HepG2 (cell line): ENCODE measurements around the gene ELF2. TPM values are rescaled to one million over a fixed set of nuclear protein-coding genes. Genes with fewer than 3 reads are reported as not detected.

Source experiments
- ARHGAP35 ChIP-seq: sonication (generic); formaldehyde crosslinking; IDR thresholded peaks from 2 replicates; pipeline ENCODE4 v1.9.0; 2022; ENCODE audit warnings: mild to moderate bottlenecking, inconsistent platforms, moderate library complexity, missing genetic modification reagents, borderline replicate concordance
- CAMTA2 ChIP-seq: sonication (generic); formaldehyde crosslinking; IDR thresholded peaks from 2 replicates; pipeline ENCODE4 v1.4.0; 2020; ENCODE audit warnings: mild to moderate bottlenecking, missing genetic modification reagents, borderline replicate concordance
- CBFB ChIP-seq: sonication (generic); formaldehyde crosslinking; IDR thresholded peaks from 2 replicates; pipeline ENCODE4 v1.4.0; 2020; ENCODE audit warnings: missing genetic modification reagents
- CBX2 ChIP-seq, 2 experiments: fragments of 200-600 bp in 1 of 2; sonication (generic); formaldehyde crosslinking in 1 of 2; IDR thresholded peaks; 2 replicates each; pipeline versions ENCODE4 v1.7.0 to v1.8.1; 2018 to 2022; ENCODE audit warnings: low read depth in 2 of 2, low read length in 1 of 2, mild to moderate bottlenecking in 1 of 2, missing genetic modification reagents in 1 of 2
- DPF2 ChIP-seq: sonication (generic); formaldehyde crosslinking; IDR thresholded peaks from 2 replicates; pipeline ENCODE4 v1.4.0; 2020; ENCODE audit warnings: mild to moderate bottlenecking, low read depth, missing genetic modification reagents, borderline replicate concordance
- FOXC1 ChIP-seq: sonication (generic); formaldehyde crosslinking; IDR thresholded peaks from 2 replicates; pipeline ENCODE4 v1.8.0; 2022; ENCODE audit warnings: mild to moderate bottlenecking, missing genetic modification reagents, borderline replicate concordance
- GTF2F1 ChIP-seq: fragments of 150-350 bp; IDR thresholded peaks from 2 replicates; pipeline ENCODE4 v1.6.1; 2014; ENCODE audit warnings: low read length
- KAT7 ChIP-seq: IDR thresholded peaks from 2 replicates; pipeline ENCODE4 v1.6.1; 2018; ENCODE audit warnings: borderline replicate concordance, missing compliant biosample characterization
- KLF15 ChIP-seq: sonication (generic); formaldehyde crosslinking; IDR thresholded peaks from 2 replicates; pipeline ENCODE4 v1.8.1; 2023; ENCODE audit warnings: borderline replicate concordance, mild to moderate bottlenecking, inconsistent platforms, missing genetic modification reagents, mixed read lengths
- MED1 ChIP-seq: sonication (generic); formaldehyde crosslinking; IDR thresholded peaks from 2 replicates; pipeline ENCODE4 v1.4.0; 2020; ENCODE audit warnings: missing genetic modification reagents
- NFE2 ChIP-seq: sonication (generic); formaldehyde crosslinking; IDR thresholded peaks from 2 replicates; pipeline ENCODE4 v1.4.0; 2020; ENCODE audit warnings: missing genetic modification reagents
- RBM39 ChIP-seq: fragments of 200-400 bp; formaldehyde crosslinking; IDR thresholded peaks from one replicate; pipeline ENCODE4 v1.6.1; 2018; ENCODE audit warnings: antibody characterized with exemption, mild to moderate bottlenecking, low read depth, low read length; ENCODE audit not compliant: poor library complexity, severe bottlenecking
- SMAD9 ChIP-seq: sonication (generic); formaldehyde crosslinking; IDR thresholded peaks from 2 replicates; pipeline ENCODE4 v1.5.1; 2020; ENCODE audit warnings: mild to moderate bottlenecking, missing genetic modification reagents
- THRA ChIP-seq: sonication (generic); formaldehyde crosslinking; IDR thresholded peaks from 2 replicates; pipeline ENCODE4 v1.4.0; 2020; ENCODE audit warnings: missing genetic modification reagents, borderline replicate concordance
- YEATS2 ChIP-seq: sonication (generic); formaldehyde crosslinking; IDR thresholded peaks from 2 replicates; pipeline ENCODE4 v1.4.0; 2020; ENCODE audit warnings: missing genetic modification reagents, borderline replicate concordance
- ZNF350 ChIP-seq: sonication (generic); formaldehyde crosslinking; IDR thresholded peaks from 2 replicates; pipeline ENCODE4 v1.4.0; 2020; ENCODE audit warnings: mild to moderate bottlenecking, low read depth, missing genetic modification reagents, borderline replicate concordance
- ZNF75D ChIP-seq: sonication (generic); formaldehyde crosslinking; IDR thresholded peaks from 2 replicates; pipeline ENCODE4 v1.8.1; 2023; ENCODE audit warnings: missing genetic modification reagents, mild to moderate bottlenecking, borderline replicate concordance
- ZNF800 ChIP-seq: sonication (generic); formaldehyde crosslinking; IDR thresholded peaks from 2 replicates; pipeline ENCODE4 v1.4.0; 2020; ENCODE audit warnings: missing genetic modification reagents
- polyA plus RNA-seq, 8 experiments: library from polyadenylated mRNA; depleted of rRNA in 3 of 8; stranded (reverse) in 7 of 8; unstranded in 1 of 8; fragments of >200 nt; fragmentation: Illumina TruSeq in 4 of 8; extraction: Trizol in 4 of 8; gene quantifications; 2 replicates each; pipeline versions ENCODE4 v1.2.1 to v1.2.3, GENCODE V29; 2011 to 2016; ENCODE audit warnings: low read depth in 4 of 8, missing spikeins in 1 of 8, mixed read lengths in 1 of 8; ENCODE audit not compliant: insufficient read depth in 1 of 8
- total RNA-seq, 5 experiments: library from RNA; depleted of rRNA; stranded (reverse); fragments of >200 nt; fragmentation: Illumina TruSeq; extraction: Trizol; gene quantifications; 2 replicates each; pipeline ENCODE4 v1.2.3, GENCODE V29; 2016; ENCODE audit warnings: low read depth in 1 of 5
- TF ChIP-seq, protein P1 (sequence below): sonication (generic); formaldehyde crosslinking; IDR thresholded peaks from 2 replicates; pipeline ENCODE4 v1.5.0; 2020; ENCODE audit warnings: mild to moderate bottlenecking, missing genetic modification reagents
- TF ChIP-seq, protein P2 (sequence below): sonication (generic); formaldehyde crosslinking; IDR thresholded peaks from 2 replicates; pipeline ENCODE4 v1.5.0; 2020; ENCODE audit warnings: mild to moderate bottlenecking, missing genetic modification reagents

The ELF2 gene
- total and polyA plus RNA-seq, 2 of the 13 experiments (the other 11 are each of a cell fraction or from before 2014, with no cell fraction given), result 28.6 to 35.4 TPM

GRCh38 chr4:139176302-139177048, 543 bp downstream of the ELF2 start (continued):
- TF ChIP-seq ARHGAP35 (CRISPR knock-in tag) (0 out of 2 replicates have a peak, but pooled peaks have one; percentile 37), ZNF800 (CRISPR knock-in tag) (peak; percentile 76), FOXC1 (0 out of 2 replicates have a peak, but pooled peaks have one; percentile 46), ZNF350 (CRISPR knock-in tag) (peak; percentile 29; the same call in 1 of the 2 replicates), KAT7 (no peak), THRA (CRISPR knock-in tag) (peak; percentile 67; the same call in 1 of the 2 replicates), YEATS2 (CRISPR knock-in tag) (peak; percentile 30; the same call in 1 of the 2 replicates), GTF2F1 (no peak), KLF15 (CRISPR knock-in tag) (no peak), RBM39 (peak; percentile 57), ZNF75D (CRISPR knock-in tag) (no peak), SMAD9 (CRISPR knock-in tag) (no peak), MED1 (CRISPR knock-in tag) (peak; percentile 45; the same call in 1 of the 2 replicates), DPF2 (CRISPR knock-in tag) (no peak), CBX2 (IDR thresholded peaks at IDR 0.05; ENCODE audit: low read depth, low read length) (no peak), CBX2 (CRISPR knock-in tag; IDR thresholded peaks at IDR 0.05; ENCODE audit: low read depth) (no peak), NFE2 (CRISPR knock-in tag) (no peak), CAMTA2 (CRISPR knock-in tag) (no peak), CBFB (peak; percentile 63; the same call in 1 of the 2 replicates)
- TF ChIP-seq, protein P1, sequence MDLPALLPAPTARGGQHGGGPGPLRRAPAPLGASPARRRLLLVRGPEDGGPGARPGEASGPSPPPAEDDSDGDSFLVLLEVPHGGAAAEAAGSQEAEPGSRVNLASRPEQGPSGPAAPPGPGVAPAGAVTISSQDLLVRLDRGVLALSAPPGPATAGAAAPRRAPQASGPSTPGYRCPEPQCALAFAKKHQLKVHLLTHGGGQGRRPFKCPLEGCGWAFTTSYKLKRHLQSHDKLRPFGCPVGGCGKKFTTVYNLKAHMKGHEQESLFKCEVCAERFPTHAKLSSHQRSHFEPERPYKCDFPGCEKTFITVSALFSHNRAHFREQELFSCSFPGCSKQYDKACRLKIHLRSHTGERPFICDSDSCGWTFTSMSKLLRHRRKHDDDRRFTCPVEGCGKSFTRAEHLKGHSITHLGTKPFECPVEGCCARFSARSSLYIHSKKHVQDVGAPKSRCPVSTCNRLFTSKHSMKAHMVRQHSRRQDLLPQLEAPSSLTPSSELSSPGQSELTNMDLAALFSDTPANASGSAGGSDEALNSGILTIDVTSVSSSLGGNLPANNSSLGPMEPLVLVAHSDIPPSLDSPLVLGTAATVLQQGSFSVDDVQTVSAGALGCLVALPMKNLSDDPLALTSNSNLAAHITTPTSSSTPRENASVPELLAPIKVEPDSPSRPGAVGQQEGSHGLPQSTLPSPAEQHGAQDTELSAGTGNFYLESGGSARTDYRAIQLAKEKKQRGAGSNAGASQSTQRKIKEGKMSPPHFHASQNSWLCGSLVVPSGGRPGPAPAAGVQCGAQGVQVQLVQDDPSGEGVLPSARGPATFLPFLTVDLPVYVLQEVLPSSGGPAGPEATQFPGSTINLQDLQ, result no peak
- TF ChIP-seq, protein P2, sequence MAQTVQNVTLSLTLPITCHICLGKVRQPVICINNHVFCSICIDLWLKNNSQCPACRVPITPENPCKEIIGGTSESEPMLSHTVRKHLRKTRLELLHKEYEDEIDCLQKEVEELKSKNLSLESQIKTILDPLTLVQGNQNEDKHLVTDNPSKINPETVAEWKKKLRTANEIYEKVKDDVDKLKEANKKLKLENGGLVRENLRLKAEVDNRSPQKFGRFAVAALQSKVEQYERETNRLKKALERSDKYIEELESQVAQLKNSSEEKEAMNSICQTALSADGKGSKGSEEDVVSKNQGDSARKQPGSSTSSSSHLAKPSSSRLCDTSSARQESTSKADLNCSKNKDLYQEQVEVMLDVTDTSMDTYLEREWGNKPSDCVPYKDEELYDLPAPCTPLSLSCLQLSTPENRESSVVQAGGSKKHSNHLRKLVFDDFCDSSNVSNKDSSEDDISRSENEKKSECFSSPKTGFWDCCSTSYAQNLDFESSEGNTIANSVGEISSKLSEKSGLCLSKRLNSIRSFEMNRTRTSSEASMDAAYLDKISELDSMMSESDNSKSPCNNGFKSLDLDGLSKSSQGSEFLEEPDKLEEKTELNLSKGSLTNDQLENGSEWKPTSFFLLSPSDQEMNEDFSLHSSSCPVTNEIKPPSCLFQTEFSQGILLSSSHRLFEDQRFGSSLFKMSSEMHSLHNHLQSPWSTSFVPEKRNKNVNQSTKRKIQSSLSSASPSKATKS (CRISPR knock-in tag), result no peak
